PC-3 (cell line): ENCODE measurements around the gene ADGRV1. TPM values are rescaled to one million over a fixed set of nuclear protein-coding genes. Genes with fewer than 3 reads are reported as not detected.

Experiments
- ATAC-seq: fragments of 200-7000 bp; cut with Tn5 transposase; 2 replicates; pipeline ENCODE4 v1.9.1; 2020; ENCODE audit warnings: mild to moderate bottlenecking, moderate library complexity
- BruUV-seq: library from RNA; stranded (reverse); fragments of 400-500 nt; replicated peaks from 2 replicates; lab custom pipeline; 2021; lab: Mats Ljungman, UMichigan
- CTCF ChIA-PET: fragments of 300-600 bp; sonication (Branson Sonifier 250); formaldehyde crosslinking; loops from one replicate; lab custom pipeline; 2022; ENCODE audit warnings: antibody characterized with exemption; lab: Charles Lee
- POLR2A ChIA-PET: fragments of 300-600 bp; sonication (Branson Sonifier 250); formaldehyde crosslinking; loops from one replicate; lab custom pipeline; 2022; ENCODE audit warnings: antibody characterized with exemption; ENCODE audit not compliant: unreplicated experiment; lab: Charles Lee
- DNase-seq: peaks from one replicate; pipeline ENCODE4 v3.0.0-alpha.2; 2015
- H2AFZ ChIP-seq: fragments of 300-600 bp; sonication (generic); 2 replicates; pipeline ENCODE4 v1.6.0; 2016; ENCODE audit warnings: antibody characterized with exemption, low read length
- H3F3A ChIP-seq: fragments of 300-600 bp; sonication (generic); one replicate; pipeline ENCODE4 v1.6.0; 2017; ENCODE audit warnings: antibody characterized with exemption, low read length, control low read depth, mild to moderate bottlenecking; ENCODE audit not compliant: unreplicated experiment
- H3K27ac ChIP-seq: fragments of 300-600 bp; sonication (generic); 2 replicates; pipeline ENCODE4 v1.5.1; 2016; ENCODE audit warnings: mild to moderate bottlenecking, low read length
- H3K27me3 ChIP-seq: fragments of 300-600 bp; sonication (generic); 2 replicates; pipeline ENCODE4 v1.6.1; 2016; ENCODE audit warnings: low read length, mixed read lengths
- H3K36me3 ChIP-seq: fragments of 300-600 bp; sonication (generic); 2 replicates; pipeline ENCODE4 v1.6.1; 2016; ENCODE audit warnings: low read depth, mixed run types, low read length, mixed read lengths
- H3K4me1 ChIP-seq: fragments of 300-600 bp; sonication (generic); 2 replicates; pipeline ENCODE4 v1.5.1; 2016; ENCODE audit warnings: low read length; ENCODE audit not compliant: insufficient read depth
- H3K4me2 ChIP-seq: fragments of 300-600 bp; sonication (generic); 2 replicates; pipeline ENCODE4 v1.6.0; 2016; ENCODE audit warnings: low read length
- H3K4me3 ChIP-seq: fragments of 300-600 bp; sonication (generic); 2 replicates; pipeline ENCODE4 v1.5.1; 2016; ENCODE audit warnings: mild to moderate bottlenecking, low read length, mixed read lengths
- H3K79me2 ChIP-seq: fragments of 300-600 bp; sonication (generic); 2 replicates; pipeline ENCODE4 v1.6.1; 2017; ENCODE audit warnings: low read length, mixed read lengths
- H3K9ac ChIP-seq: fragments of 300-600 bp; sonication (generic); 2 replicates; pipeline ENCODE4 v1.6.0; 2016; ENCODE audit warnings: mild to moderate bottlenecking, low read length
- H3K9me2 ChIP-seq: fragments of 300-600 bp; sonication (generic); replicated peaks from 2 replicates; pipeline ENCODE4 v1.6.1; 2016; ENCODE audit warnings: mixed run types, low read length, mixed read lengths
- H3K9me3 ChIP-seq: fragments of 300-600 bp; sonication (generic); 2 replicates; pipeline ENCODE4 v1.6.1; 2016; ENCODE audit warnings: low read length, mixed read lengths
- H4K20me1 ChIP-seq: fragments of 300-600 bp; sonication (generic); 2 replicates; pipeline ENCODE4 v1.6.1; 2016; ENCODE audit warnings: low read length, mixed read lengths
- CTCF ChIP-seq: fragments of 300-600 bp; sonication (generic); conservative IDR thresholded peaks from 2 replicates; pipeline ENCODE4 v1.5.1; 2017; ENCODE audit warnings: antibody characterized with exemption, low read depth, mild to moderate bottlenecking, low read length
- EZH2 ChIP-seq: fragments of 300-600 bp; sonication (generic); IDR thresholded peaks from one replicate; pipeline ENCODE4 v1.6.1; 2017; ENCODE audit warnings: antibody characterized with exemption, mild to moderate bottlenecking, low read length; ENCODE audit not compliant: unreplicated experiment
- EZH2phosphoT487 ChIP-seq: fragments of 300-600 bp; sonication (generic); IDR thresholded peaks from 2 replicates; pipeline ENCODE4 v1.6.1; 2018; ENCODE audit warnings: mild to moderate bottlenecking, antibody characterized with exemption, low read length, borderline replicate concordance
- intact Hi-C: fragments of 100-400 bp; cut with micrococcal nuclease; formaldehyde crosslinking; loops from 2 replicates; pipeline ENCODE4 v1.9.0; 2023
- total RNA-seq: library from RNA; depleted of rRNA; stranded (reverse); fragments of >200 nt; gene quantifications from 2 replicates; pipeline ENCODE4 v1.2.3, GENCODE V29; 2014

Gene ADGRV1
- total RNA-seq, 1 experiment from 2014 or later: 22.7 TPM

GRCh38 chr5:90640484-90641059 lies 82.0 kb downstream of the ADGRV1 start:
- BruUV-seq: no TSS peak
- intact Hi-C loops: no loop called here
- H3K4me2 ChIP-seq: no peak overlapping the region
- no peak overlapping the region for H2AFZ ChIP-seq
- no peaks in the 10 kb centered on the region for H4K20me1 ChIP-seq
- ChIA-PET CTCF (no interaction called here), POLR2A (interaction anchor here (0.6 kb wide), 1 partner anchor 140 kb away, joined by 3 read pairs; no protein-coding TSS in a partner anchor)
- H3K4me3 ChIP-seq: no peak overlapping the region
- H3K27ac ChIP-seq: no peak overlapping the region
- H3K9me2 ChIP-seq: no peaks in the 10 kb centered on the region
- H3K36me3 ChIP-seq: no peaks in the 10 kb centered on the region
- no peak for DNase-seq
- TF ChIP-seq EZH2phosphoT487: no peak
- no peaks in the 10 kb centered on the region for H3K4me1 ChIP-seq
- no peak for ATAC-seq
- no peaks in the 10 kb centered on the region for H3F3A ChIP-seq
- H3K27me3 ChIP-seq: no peaks in the 10 kb centered on the region
- no peak overlapping the region for H3K9ac ChIP-seq
- no peaks in the 10 kb centered on the region for H3K9me3 ChIP-seq
- no peaks in the 10 kb centered on the region for H3K79me2 ChIP-seq

- POLR2A ChIA-PET: interaction anchor here (0.6 kb wide), 1 partner anchor 141 kb away, joined by 3 read pairs; no protein-coding TSS in a partner anchor
- no peaks in the 10 kb centered on the region for H3F3A ChIP-seq
- H3K9me2 ChIP-seq: no peaks in the 10 kb centered on the region
- no peak overlapping the region for H3K4me2 ChIP-seq
- DNase-seq (no peak), ATAC-seq (no peak)
- no peaks in the 10 kb centered on the region for H3K27me3 ChIP-seq
- CTCF ChIA-PET: no interaction called here
- no peak overlapping the region for H3K9ac ChIP-seq
- BruUV-seq: no TSS peak
- no peaks in the 10 kb centered on the region for H3K79me2 ChIP-seq
- TF ChIP-seq EZH2 (no peak), EZH2phosphoT487 (no peak), CTCF (no peak)
- no peaks in the 10 kb centered on the region for H3K4me1 ChIP-seq
- no peaks in the 10 kb centered on the region for H3K9me3 ChIP-seq
- H3K36me3 ChIP-seq: no peaks in the 10 kb centered on the region
- no peaks in the 10 kb centered on the region for H4K20me1 ChIP-seq
- intact Hi-C loops: no loop called here
- no peak overlapping the region for H2AFZ ChIP-seq
- H3K27ac ChIP-seq: no peak overlapping the region
- no peak overlapping the region for H3K4me3 ChIP-seq
These were observed 82.9 kb downstream of the ADGRV1 start for GRCh38 chr5:90641528-90641927.

- BruUV-seq: no TSS peak
- POLR2A ChIA-PET: no interaction called here
- CTCF ChIA-PET: no interaction called here
- Histone ChIP-seq H3K9me3 (no peaks in the 10 kb centered on the region), H2AFZ (no peak overlapping the region), H3K4me1 (no peaks in the 10 kb centered on the region), H3K9me2 (no peaks in the 10 kb centered on the region), H3K27me3 (no peaks in the 10 kb centered on the region), H3F3A (no peaks in the 10 kb centered on the region), H3K36me3 (no peaks in the 10 kb centered on the region), H3K4me3 (no peak overlapping the region), H3K9ac (no peak overlapping the region), H3K4me2 (no peak overlapping the region), H4K20me1 (no peaks in the 10 kb centered on the region), H3K79me2 (no peaks in the 10 kb centered on the region), H3K27ac (no peak overlapping the region)
- TF ChIP-seq EZH2phosphoT487: no peak
- TF ChIP-seq EZH2: no peak
- no peak for TF ChIP-seq CTCF
- intact Hi-C loops: no loop called here
- ATAC-seq (no peak), DNase-seq (no peak)
These were observed 84.2 kb downstream of the ADGRV1 start for GRCh38 chr5:90642706-90643229.
